ENCODE data around the gene CHMP6. TPM values are rescaled to one million over a fixed set of nuclear protein-coding genes. Genes with fewer than 3 reads are reported as not detected.

CHMP6 gene
- total and polyA plus RNA-seq, 4 donors, result 9.6 to 24.0 (median 16.7) TPM

GRCh38 chr17:80995131-80995530, 3.5 kb downstream of the CHMP6 start:
- TF ChIP-seq FOXA2 (IDR thresholded peaks at IDR 0.05), result no peak
- no peak for TF ChIP-seq RAD21 (IDR thresholded peaks at IDR 0.05)
- no peak for TF ChIP-seq CTCF (IDR thresholded peaks at IDR 0.05; ENCODE audit: low read depth, low read length, missing input control)
- no peak for TF ChIP-seq YY1 (IDR thresholded peaks at IDR 0.05)
- TF ChIP-seq FOXA1 (IDR thresholded peaks at IDR 0.05), result no peak
- TF ChIP-seq NR2F2 (IDR thresholded peaks at IDR 0.05), result no peak
- TF ChIP-seq JUND (IDR thresholded peaks at IDR 0.05), result no peak
- TF ChIP-seq SP1 (IDR thresholded peaks at IDR 0.05), result no peak
- TF ChIP-seq REST (IDR thresholded peaks at IDR 0.05), result no peak
- no peak for TF ChIP-seq GABPA (IDR thresholded peaks at IDR 0.05 in 1 of 2, conservative IDR thresholded peaks at IDR 0.05 in 1 of 2)
- no peak for TF ChIP-seq HNF4A (conservative IDR thresholded peaks at IDR 0.05)
- no peak for DNase-seq (ENCODE audit: low spot score)
- no peak overlapping the region for H3K9ac ChIP-seq (ENCODE audit: low read depth in 1 of 2, low read length in 2 of 2)
- no peak overlapping the region for H3K27ac ChIP-seq (ENCODE audit: low read depth in 1 of 2, low read length in 2 of 2)
- no peaks in the 10 kb centered on the region for H3K9me3 ChIP-seq (ENCODE audit: control insufficient read depth in 4 of 4, low read length in 3 of 4)
- H3K27me3 ChIP-seq (ENCODE audit: control insufficient read depth in 4 of 4, insufficient read depth in 4 of 4, low read length in 3 of 4), result no peaks in the 10 kb centered on the region
- H3K4me3 ChIP-seq (ENCODE audit: low read depth in 1 of 3, low read length in 3 of 3), result no peak overlapping the region
- peaks cover 5 to 39% (median 25%) of the 10 kb centered on the region in 4 donors for H3K36me3 ChIP-seq (ENCODE audit: control insufficient read depth in 4 of 4, insufficient read depth in 3 of 4, low read depth in 1 of 4, low read length in 3 of 4)
- peaks cover 12 to 34% (median 21%) of the 10 kb centered on the region in 4 donors for H3K4me1 ChIP-seq (ENCODE audit: control insufficient read depth in 4 of 4, insufficient read depth in 4 of 4, low read length in 3 of 4)
- WGBS, result 96% methylated on average over 13 of the region's 13 CpGs

GRCh38 chr17:80996422-80997305, 5.0 kb downstream of the CHMP6 start:
- Histone ChIP-seq H3K9ac (ENCODE audit: low read depth in 1 of 2, low read length in 2 of 2) (no peak overlapping the region), H3K4me3 (ENCODE audit: low read depth in 1 of 3, low read length in 3 of 3) (no peak overlapping the region), H3K4me1 (ENCODE audit: control insufficient read depth in 4 of 4, insufficient read depth in 4 of 4, low read length in 3 of 4) (peaks cover 25 to 41% (median 30%) of the 10 kb centered on the region in 4 donors), H3K36me3 (ENCODE audit: control insufficient read depth in 4 of 4, insufficient read depth in 3 of 4, low read depth in 1 of 4, low read length in 3 of 4) (peaks cover 5 to 39% (median 25%) of the 10 kb centered on the region in 4 donors), H3K27ac (ENCODE audit: low read depth in 1 of 2, low read length in 2 of 2) (no peak overlapping the region), H3K9me3 (ENCODE audit: control insufficient read depth in 4 of 4, low read length in 3 of 4) (no peaks in the 10 kb centered on the region), H3K27me3 (ENCODE audit: control insufficient read depth in 4 of 4, insufficient read depth in 4 of 4, low read length in 3 of 4) (no peaks in the 10 kb centered on the region)
- WGBS, result 91% methylated on average over 25 of the region's 25 CpGs
- no peak for DNase-seq (ENCODE audit: low spot score)
- no peak for TF ChIP-seq SP1 (IDR thresholded peaks at IDR 0.05)
- no peak for TF ChIP-seq JUND (IDR thresholded peaks at IDR 0.05)
- TF ChIP-seq REST (IDR thresholded peaks at IDR 0.05), result no peak
- TF ChIP-seq MAX (IDR thresholded peaks at IDR 0.05), result no peak
- no peak for TF ChIP-seq GABPA (IDR thresholded peaks at IDR 0.05 in 1 of 2, conservative IDR thresholded peaks at IDR 0.05 in 1 of 2)
- no peak for TF ChIP-seq EGR1 (IDR thresholded peaks at IDR 0.05; ENCODE audit: low read depth in 2 of 2)
- no peak for TF ChIP-seq YY1 (IDR thresholded peaks at IDR 0.05)
- TF ChIP-seq RAD21 (IDR thresholded peaks at IDR 0.05), result no peak
- TF ChIP-seq RXRA (IDR thresholded peaks at IDR 0.05), result no peak
- TF ChIP-seq HNF4G (IDR thresholded peaks at IDR 0.05), result no peak
- TF ChIP-seq TAF1 (conservative IDR thresholded peaks at IDR 0.05), result no peak
- no peak for TF ChIP-seq HNF4A (conservative IDR thresholded peaks at IDR 0.05)
- no peak for TF ChIP-seq CTCF (IDR thresholded peaks at IDR 0.05; ENCODE audit: low read depth, low read length, missing input control)
- TF ChIP-seq FOXA2 (IDR thresholded peaks at IDR 0.05), result no peak
- TF ChIP-seq ATF3 (IDR thresholded peaks at IDR 0.05), result no peak

All from liver (tissue), 9 donors.